ENCODE results near the gene MYRIP.

- TF ChIP-seq, protein P1, sequence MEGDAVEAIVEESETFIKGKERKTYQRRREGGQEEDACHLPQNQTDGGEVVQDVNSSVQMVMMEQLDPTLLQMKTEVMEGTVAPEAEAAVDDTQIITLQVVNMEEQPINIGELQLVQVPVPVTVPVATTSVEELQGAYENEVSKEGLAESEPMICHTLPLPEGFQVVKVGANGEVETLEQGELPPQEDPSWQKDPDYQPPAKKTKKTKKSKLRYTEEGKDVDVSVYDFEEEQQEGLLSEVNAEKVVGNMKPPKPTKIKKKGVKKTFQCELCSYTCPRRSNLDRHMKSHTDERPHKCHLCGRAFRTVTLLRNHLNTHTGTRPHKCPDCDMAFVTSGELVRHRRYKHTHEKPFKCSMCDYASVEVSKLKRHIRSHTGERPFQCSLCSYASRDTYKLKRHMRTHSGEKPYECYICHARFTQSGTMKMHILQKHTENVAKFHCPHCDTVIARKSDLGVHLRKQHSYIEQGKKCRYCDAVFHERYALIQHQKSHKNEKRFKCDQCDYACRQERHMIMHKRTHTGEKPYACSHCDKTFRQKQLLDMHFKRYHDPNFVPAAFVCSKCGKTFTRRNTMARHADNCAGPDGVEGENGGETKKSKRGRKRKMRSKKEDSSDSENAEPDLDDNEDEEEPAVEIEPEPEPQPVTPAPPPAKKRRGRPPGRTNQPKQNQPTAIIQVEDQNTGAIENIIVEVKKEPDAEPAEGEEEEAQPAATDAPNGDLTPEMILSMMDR (IDR thresholded peaks at IDR 0.05; ENCODE audit: low read depth, low read length, poor library complexity, severe bottlenecking): no peak
- no peak for TF ChIP-seq EZH2phosphoT487 (IDR thresholded peaks at IDR 0.05; ENCODE audit: borderline replicate concordance, low read length)
These were observed 483.4 kb downstream of the MYRIP start for GRCh38 chr3:40292637-40293349.

Measured in DOHH2 (cell line).